Right ventricle myocardium inferior (tissue), 1 donor: ENCODE measurements around the gene HMG20A. TPM values are rescaled to one million over a fixed set of nuclear protein-coding genes. Genes with fewer than 3 reads are reported as not detected.

Source experiments
- ATAC-seq: fragments of 200-7000 bp; cut with Tn5 transposase; one replicate; pipeline ENCODE4 v1.9.1; 2020; ENCODE audit warnings: mild to moderate bottlenecking, moderate library complexity
- DNase-seq: peaks from one replicate; pipeline ENCODE4 v3.0.0; 2021; ENCODE audit errors: missing footprints
- intact Hi-C: fragments of 100-400 bp; cut with DNase I; formaldehyde crosslinking; loops from one replicate; pipeline ENCODE4 v1.11.0; 2022
- long read RNA-seq: library from polyadenylated mRNA; unstranded; transcript quantifications from one replicate; pipeline ENCODE4 v2.0.0, GENCODE V29; 2021
- total RNA-seq: library from RNA; stranded (reverse); fragmentation: NEBNext Ultra II Directional; extraction: Animal tissue kit (Norgen Biotek cat#: 25700); gene quantifications from one replicate; pipeline ENCODE4 v1.2.1, GENCODE V29; 2021
- donor health status: DM: no; HTN: yes; CAD: no; lungs with severe emphysema.

Gene HMG20A
- 30.1 TPM for total RNA-seq
- long read RNA-seq, full-length matches to known transcripts: 11 of 12 reads
- long read RNA-seq, partial matches to known transcripts: 1 of 12 reads
- long read RNA-seq, other reads (novel, unspliced or antisense): 0 of 12 reads

DNA sequence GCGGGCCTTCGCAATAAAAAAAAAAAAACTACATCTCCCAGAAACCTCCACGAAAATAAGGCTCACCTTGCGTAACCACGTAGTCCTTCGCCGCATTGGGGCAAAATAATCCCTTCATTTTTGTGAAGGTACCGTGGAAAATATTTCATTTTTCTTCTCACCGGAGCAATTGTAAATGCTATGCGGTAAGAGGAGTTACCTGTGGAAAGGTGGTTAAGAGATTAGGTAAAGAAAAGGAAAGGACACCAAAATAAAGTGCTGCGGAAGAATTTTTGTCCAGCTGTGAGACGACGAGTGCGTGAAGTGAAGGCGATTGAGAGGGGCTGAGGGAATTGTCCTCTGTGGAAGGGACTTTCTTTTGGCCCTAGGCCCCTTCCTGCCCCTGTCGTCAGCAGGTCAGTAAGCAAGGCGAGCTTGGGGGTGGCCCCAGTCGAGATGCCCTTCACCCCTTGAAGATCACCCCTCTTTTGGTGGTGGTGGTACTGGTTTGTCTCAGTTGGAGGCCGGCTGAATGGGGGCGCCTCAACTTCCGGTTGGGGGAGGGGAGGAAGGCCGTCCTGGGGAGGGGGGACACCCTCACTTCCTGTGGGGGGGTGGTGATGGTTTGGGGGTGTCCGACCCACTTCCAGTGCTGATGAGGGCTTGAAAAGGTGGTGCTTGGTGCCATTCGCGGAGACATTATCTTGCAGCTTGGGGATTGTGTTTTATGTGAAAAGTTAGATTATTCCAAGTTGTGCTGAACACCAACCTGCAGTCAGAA is at the start of gene HMG20A:
Gene HMG20A, plus strand, starts transcription at position 279 of the 760 bp plus-strand sequence. CDS start 37,520 bp downstream, outside the sequence.
- intact Hi-C loops: loop anchor here (1.0 to 5.0 kb wide), 2 partner anchors 76 to 122 kb away; no protein-coding TSS in a partner anchor
- peak; percentile 45 for ATAC-seq
- DNase-seq: peak; percentile 72

DNA sequence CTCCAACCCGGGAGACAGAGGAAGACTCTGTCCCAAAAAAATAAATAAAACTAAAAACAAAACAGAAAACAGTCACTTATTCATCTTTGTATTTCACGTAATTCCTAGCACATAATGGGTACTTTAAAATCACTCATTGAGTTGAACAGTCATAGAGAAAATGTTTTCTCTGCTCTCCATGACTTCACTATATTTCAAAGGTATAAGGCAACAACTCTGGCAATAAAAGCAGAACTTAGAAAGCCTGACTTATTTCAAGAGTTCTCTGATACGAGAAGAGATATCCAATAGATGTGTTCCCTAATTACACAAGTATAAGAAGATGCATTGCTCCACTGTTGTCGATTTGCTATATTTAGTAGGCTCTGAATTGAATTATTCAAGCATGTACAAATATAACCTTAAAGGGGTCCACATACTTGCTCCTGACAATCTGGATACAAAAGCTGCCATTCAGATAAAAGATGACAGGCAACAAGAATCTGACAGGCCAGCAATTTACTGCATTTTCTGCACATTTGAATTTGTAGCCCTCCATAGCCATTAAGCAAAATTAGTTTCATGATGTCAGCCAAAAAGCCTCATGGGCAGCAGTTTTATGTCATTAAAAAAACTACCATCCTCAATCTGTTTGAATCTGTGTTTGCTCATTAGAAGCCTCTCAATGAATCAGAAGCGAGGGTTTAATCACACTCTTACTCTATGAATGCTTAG is 48.7 kb upstream of the HMG20A start:
- no peak for DNase-seq
- no peak for ATAC-seq
- intact Hi-C loops: no loop called here

DNA sequence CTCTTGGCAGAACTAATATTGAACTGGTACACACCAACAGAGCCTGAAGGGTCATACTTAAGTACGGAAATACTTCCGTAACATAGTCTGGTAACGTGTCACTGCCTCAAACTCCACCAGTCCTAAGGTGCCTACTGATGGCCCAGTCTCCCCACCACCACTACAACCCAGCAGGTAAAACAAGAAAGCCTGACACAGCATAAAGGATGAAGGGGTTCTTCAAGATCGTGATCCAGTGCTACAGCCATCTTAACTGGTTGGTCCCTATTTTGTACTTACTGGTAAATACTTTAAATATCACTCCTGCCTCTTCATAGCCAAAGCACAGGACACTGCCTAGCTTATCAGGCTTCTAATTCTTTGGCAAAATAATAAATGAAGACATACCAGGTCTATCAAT is 47.2 kb upstream of the HMG20A start:
- intact Hi-C loops: no loop called here
- DNase-seq (no peak), ATAC-seq (no peak)

DNA sequence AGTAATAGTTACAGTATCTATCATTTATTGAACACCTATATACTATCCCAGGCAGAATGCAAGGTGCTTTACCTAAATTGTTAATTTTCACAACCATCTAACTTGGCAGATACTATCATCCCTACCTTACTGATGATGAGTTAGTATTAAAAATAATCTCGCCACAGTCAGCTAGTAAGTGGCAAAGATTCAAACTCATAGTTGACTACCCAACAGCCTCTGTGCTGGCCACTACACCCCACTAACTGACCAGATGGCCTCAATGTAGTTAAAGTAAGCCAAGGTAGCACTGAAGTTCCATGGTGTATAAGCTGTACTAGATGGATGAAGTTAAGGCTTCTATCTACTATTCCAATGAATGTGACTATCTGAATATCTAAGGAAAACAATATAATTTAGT is 45.6 kb upstream of the HMG20A start:
- DNase-seq: no peak
- intact Hi-C loops: no loop called here
- no peak for ATAC-seq

DNA sequence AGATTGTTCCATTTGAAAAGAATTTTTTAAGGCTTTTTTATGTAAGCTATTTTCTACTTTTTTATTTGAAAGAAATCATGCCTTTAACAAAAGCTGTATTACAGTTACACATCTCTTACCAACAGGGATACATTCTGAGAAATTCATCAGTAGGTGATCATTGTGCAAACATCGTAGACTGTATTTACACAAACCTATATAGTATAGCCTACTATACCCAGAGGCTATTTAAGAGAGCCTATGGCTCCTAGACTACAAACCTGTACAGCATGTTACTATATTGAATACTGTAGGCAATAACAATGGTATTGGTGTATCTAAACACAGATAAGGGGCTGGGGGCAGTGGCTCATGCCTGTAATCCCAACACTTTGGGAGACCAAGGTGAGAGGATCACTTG is 43.9 kb upstream of the HMG20A start:
- DNase-seq: no peak
- intact Hi-C loops: no loop called here
- no peak for ATAC-seq

DNA sequence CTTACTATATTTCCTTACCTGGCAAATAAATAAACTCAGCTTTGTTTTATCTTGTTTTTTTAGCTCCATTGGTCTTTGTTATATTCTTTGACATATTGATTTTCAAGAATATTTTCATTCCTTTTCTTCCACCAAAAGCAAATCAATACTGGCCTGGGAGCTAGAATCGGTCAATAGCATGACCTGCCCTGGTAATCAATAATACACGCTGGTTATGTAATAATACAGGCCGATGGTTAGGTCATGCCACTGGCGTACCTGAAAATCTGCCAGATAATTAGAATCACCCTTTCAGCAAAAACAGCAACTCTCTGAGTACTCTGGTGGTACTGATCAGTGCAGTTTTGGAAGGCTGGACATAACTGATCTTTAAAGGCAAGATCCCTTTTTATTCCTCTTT is 40.7 kb upstream of the HMG20A start:
- no peak for DNase-seq
- intact Hi-C loops: no loop called here
- ATAC-seq: no peak

- intact Hi-C loops: no loop called here
- DNase-seq (no peak), ATAC-seq (no peak)
Observed at GRCh38 chr15:77384086-77384485, 36.6 kb upstream of the HMG20A start.

- no peak for ATAC-seq
- no peak for DNase-seq
- intact Hi-C loops: no loop called here
Observed at GRCh38 chr15:77384589-77385359, 35.9 kb upstream of the HMG20A start.

DNA sequence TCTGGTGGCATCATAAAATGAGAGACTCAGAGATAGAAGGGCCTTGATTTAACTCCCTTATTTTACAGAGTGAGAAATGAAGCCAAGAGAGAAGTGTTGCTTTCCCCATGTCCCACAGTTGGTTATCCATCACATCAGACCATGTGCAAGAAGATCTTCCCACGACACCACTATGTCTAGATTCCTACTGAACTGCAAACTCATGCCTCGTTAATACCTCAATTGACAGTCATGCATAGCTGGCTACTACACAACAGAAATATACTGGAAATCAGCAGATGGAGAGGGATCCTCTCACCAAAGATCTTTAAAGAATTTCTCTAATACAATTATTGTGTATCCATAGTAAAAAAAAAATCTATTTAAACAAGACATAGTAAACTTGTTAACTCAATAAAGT is 34.1 kb upstream of the HMG20A start:
- no peak for DNase-seq
- intact Hi-C loops: no loop called here
- no peak for ATAC-seq

- DNase-seq (no peak), ATAC-seq (no peak)
- intact Hi-C loops: no loop called here
Observed at GRCh38 chr15:77387365-77388105, 33.2 kb upstream of the HMG20A start.

DNA sequence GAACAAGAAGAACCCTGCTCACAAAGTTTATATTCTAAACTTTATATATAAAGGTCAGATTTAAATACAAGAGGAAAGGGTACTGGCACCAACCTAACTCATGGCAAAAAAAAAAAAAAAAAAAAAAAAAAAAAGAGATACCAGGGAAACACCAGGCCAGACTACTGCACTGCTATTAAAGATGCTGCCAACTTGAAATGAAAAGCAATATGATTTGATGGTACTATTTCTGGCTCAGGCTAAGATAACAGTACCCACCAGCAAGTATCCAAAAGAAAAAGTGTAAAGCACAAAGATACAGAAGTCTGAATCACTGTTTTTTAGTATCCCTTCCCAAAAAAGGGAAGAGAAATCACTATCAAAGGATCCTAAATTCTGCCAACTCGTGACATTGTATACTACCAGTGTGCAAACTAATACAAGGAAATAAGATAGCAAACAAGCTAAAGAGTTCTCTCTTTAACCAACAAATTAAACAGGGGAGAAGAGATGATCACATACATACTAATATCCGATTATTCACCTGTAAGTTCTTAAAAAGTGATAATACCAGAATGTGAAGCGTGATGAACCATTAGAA is 29.2 kb upstream of the HMG20A start:
- ATAC-seq (peak; percentile 72), DNase-seq (no peak)

GRCh38 chr15:77392762-77393470 is 27.8 kb upstream of the HMG20A start:
- ATAC-seq (no peak), DNase-seq (no peak)
- intact Hi-C loops: no loop called here

More for the DNA sequence above, 29.2 kb upstream of the HMG20A start:
- intact Hi-C loops: no loop called here

DNA sequence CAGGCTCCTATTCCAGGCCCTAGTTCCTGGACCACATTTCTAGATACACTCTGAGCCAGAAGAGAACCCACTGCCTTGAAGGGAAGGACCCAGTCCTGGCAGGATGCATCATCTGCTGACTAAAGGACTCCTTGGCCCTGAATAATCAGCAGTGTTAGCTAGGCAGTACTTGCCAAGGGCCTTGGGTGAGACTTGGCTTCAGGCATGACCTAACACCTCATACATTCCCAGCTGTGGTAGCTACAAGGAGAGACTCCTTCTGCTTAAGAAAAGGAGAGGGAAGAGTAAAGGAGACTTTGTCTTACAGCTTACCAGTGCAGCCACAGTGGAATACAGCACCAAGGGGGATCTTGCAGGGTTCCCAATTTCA is 27.2 kb upstream of the HMG20A start:
- intact Hi-C loops: no loop called here
- DNase-seq (no peak), ATAC-seq (peak; percentile 23)

DNA sequence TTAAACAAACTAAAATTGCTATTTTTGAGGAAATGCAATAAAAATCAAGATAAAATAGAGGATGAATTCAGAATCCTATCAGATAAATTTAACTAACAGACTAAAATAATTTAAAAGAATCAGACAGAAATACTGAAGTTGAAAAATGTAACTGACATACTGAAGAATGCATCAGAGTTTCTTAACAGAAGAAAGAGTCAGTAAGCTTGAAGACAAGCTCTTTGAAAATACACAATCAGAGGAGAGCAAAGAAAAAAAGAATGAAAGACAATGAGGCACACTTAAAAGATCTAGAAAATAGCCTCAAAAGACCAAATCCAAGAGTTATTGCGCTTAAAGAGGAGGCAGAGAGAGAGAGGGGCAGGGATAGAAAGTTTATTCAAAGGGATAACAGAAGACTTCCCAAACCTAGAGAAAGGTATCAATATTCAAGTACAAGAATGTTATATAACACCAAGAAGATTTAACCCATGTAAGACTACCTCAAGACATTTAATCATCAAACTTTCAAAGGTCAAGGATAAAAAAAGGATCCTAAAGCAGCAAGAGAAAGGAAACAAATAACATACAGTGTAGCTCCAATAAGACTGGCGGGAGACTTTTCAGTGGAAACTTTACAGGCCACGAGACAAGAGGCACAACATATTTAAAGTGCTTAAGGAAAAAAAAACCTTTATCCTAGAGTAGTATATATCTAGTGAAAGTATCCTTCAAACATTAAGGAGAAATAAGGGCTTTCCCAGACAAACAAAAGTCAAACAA is 25.5 kb upstream of the HMG20A start:
- ATAC-seq (no peak), DNase-seq (no peak)
- intact Hi-C loops: no loop called here

- intact Hi-C loops: no loop called here
- DNase-seq (no peak), ATAC-seq (no peak)
Observed at GRCh38 chr15:77396692-77397091, 24.0 kb upstream of the HMG20A start.

GRCh38 chr15:77398927-77399326 is 21.8 kb upstream of the HMG20A start:
- intact Hi-C loops: no loop called here
- DNase-seq (no peak), ATAC-seq (no peak)

GRCh38 chr15:77400258-77400657 is 20.4 kb upstream of the HMG20A start:
- intact Hi-C loops: no loop called here
- no peak for DNase-seq
- ATAC-seq: no peak
